GM12873 (cell line): ENCODE measurements around the gene PSMD9.

ENCODE experiments used
- TF ChIP-seq, protein P1 (sequence below): IDR thresholded peaks from 2 replicates; pipeline ENCODE4 v1.5.1; 2012; ENCODE audit warnings: low read depth, mild to moderate bottlenecking, moderate library complexity, low read length, control low read depth; ENCODE audit not compliant: insufficient read depth; ENCODE audit errors: missing control alignments

PSMD9 gene

DNA sequence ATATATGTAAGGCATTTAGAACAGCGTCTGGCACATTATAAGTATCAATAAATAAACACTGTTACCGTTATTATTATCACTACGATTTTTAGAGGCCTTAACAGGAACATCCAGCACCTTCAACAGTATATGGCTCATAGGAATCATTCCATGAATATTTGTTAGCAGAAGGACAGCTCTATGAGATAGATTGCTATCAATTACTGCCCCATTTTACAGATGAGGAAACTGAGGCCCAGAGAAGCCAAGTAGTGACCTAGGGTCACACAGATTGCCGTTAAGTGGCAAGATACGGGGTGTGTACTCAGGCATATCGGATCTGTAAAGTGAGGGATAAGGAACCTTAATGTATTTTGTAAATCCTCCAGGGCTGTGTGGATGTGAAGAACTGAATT is 510 bp upstream of the PSMD9 start:
- TF ChIP-seq, protein P1, sequence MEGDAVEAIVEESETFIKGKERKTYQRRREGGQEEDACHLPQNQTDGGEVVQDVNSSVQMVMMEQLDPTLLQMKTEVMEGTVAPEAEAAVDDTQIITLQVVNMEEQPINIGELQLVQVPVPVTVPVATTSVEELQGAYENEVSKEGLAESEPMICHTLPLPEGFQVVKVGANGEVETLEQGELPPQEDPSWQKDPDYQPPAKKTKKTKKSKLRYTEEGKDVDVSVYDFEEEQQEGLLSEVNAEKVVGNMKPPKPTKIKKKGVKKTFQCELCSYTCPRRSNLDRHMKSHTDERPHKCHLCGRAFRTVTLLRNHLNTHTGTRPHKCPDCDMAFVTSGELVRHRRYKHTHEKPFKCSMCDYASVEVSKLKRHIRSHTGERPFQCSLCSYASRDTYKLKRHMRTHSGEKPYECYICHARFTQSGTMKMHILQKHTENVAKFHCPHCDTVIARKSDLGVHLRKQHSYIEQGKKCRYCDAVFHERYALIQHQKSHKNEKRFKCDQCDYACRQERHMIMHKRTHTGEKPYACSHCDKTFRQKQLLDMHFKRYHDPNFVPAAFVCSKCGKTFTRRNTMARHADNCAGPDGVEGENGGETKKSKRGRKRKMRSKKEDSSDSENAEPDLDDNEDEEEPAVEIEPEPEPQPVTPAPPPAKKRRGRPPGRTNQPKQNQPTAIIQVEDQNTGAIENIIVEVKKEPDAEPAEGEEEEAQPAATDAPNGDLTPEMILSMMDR: no peak

DNA sequence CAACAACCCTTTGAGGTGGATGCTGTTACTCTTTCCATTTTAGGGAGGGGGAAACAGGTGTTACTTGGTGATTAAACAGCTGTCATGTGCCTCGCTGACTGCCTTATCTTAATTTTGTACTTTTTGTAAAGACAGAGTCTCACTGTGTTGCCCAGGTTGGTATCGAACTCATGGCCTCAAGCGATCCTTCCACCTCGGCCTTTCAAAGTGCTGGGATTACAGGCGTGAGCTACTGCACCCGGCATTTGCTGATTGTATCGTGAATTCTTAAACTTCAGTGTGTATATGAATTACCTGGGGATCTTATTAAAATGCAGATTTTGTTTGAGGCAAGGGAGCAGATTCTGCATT is 659 bp downstream of the PSMD9 start:
- TF ChIP-seq, protein P1: no peak

DNA sequence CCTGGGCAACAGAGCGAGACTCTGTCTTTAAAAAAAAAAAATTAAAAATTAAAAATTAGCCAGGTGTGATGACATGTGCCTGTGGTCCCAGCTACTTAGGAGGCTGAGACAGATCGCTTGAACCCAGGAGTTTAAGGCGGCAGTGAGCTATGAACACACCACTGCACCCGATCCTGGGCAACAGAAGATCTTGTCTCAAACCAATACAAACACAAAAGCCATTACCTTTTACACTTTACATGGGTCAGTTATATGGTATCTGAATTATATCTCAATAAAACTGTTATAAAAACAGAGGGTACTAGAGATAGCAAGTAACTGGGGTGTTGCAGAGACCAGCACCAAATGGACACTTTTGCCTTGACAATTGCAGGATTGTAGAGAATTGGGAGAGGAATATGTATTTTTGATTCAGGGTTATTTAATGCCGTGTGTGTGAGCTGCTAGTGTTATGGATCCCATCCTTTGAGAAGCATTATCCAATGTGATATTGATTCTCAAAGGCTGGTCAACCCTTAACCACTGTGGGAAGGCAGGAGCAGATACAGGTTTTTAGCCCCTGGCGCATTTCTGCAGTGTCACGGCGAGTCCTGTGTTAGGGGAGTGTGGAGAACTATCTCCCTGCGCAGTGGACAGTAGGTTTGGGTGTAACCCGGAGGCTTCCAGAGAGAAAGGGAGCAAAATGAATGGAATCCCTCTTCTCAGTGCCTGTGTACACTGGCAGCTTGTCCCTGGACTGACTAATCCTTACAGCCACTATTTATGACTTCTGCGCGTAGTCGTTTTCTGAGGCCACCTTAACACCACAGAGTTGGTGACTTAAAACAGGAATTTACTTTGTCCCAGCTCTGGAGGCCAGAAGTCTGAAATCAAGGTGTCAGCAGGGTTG is 4.3 kb downstream of the PSMD9 start:
- TF ChIP-seq, protein P1: no peak

DNA sequence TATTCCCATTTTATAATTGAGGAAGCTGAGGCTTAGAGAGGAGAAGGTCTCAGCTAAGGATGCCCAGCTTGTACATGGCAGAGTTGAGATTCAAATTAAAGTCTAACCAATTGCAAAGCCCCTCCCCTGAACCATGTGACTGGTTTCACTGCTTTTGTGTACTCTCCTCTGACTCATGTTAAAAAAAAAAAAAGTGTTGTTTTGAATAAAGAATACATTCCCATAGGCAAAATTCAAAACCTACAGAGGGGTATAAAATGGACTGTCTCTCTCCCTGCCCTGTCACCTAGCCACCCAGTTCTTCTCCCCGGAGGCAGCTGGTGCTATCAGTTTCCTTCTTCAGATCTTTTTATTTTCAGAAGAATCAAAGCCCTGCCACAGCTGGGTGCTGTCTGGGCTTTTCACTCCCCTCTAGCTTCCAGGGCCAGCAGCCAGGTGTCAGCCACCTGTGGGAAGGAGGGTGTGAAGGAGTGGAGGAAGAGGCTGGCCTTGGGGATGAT is 5.4 kb downstream of the PSMD9 start:
- TF ChIP-seq, protein P1: no peak

DNA sequence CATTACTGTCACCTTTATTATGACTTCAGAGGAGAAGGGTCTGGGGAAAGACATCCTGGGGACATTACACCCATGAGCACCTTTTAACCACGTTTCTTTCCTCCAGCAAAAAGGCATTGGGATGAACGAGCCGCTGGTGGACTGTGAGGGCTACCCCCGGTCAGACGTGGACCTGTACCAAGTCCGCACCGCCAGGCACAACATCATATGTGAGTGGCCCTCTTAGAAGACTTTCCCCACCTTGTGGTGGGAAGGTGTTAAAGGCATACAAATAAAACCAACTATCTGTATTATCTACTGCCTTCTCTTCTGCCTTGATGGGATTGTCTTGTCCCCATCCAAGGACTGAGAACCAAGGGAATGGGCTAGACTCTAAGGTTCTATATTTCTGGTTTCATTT is 6.0 kb downstream of the PSMD9 start:
- TF ChIP-seq, protein P1: peak; percentile 37

DNA sequence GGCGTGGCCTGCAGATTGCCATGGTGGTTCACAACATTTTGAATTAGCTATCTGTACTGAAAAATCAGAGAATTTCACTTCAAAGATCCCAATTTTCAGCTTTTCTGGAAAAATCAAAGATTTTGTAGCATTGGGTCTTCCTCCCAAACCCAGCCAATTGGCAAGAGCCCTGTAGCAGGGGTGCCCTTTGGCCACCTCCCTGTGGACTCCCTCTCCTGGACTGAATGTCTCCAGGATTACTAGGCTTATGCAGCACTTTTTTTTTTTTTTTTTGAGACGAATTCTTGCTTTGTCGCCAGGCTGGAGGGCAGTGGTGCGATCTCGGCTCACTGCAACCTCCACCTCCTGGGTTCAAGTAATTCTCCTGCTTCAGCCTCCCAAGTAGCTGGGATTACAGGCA is 9.7 kb downstream of the PSMD9 start:
- TF ChIP-seq, protein P1: no peak

DNA sequence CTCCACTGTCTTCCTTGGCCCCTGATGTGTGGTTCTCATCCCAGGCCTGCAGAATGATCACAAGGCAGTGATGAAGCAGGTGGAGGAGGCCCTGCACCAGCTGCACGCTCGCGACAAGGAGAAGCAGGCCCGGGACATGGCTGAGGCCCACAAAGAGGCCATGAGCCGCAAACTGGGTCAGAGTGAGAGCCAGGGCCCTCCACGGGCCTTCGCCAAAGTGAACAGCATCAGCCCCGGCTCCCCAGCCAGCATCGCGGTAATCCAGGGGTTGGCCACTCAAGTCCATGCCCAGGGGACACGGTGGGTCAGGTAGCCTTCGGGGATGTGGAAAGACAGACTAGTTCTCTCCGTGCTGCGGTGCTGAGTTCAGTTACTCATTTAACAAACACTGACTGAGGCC is 11.0 kb downstream of the PSMD9 start:
- TF ChIP-seq, protein P1: no peak
